HL-60 (cell line): ENCODE data around the gene FAM47E.

Experiments
- DNase-seq, 2 experiments: peaks; one replicate each; pipeline ENCODE4 v3.0.0-alpha.2; 2010 to 2020; ENCODE audit warnings: low read depth in 1 of 2, low spot score in 1 of 2
- H3K27ac ChIP-seq: fragments of 250-450 bp; sonication (Bioruptor Pico); replicated peaks from 2 replicates; pipeline ENCODE4 v1.5.1; 2020; ENCODE audit warnings: mild to moderate bottlenecking, moderate library complexity
- H3K27me3 ChIP-seq: fragments of 250-450 bp; sonication (Bioruptor Pico); 2 replicates; pipeline ENCODE4 v1.5.1; 2021; ENCODE audit warnings: mild to moderate bottlenecking, moderate library complexity; ENCODE audit not compliant: insufficient read depth, poor library complexity, severe bottlenecking
- H3K4me3 ChIP-seq: replicated peaks from 2 replicates; pipeline ENCODE4 v1.5.1; 2011; ENCODE audit warnings: mild to moderate bottlenecking, control low read depth, low read length; ENCODE audit not compliant: insufficient read depth
- CTCF ChIP-seq: IDR thresholded peaks from one replicate; pipeline ENCODE4 v1.5.1; 2011; ENCODE audit warnings: low read length, control low read depth, inconsistent platforms; ENCODE audit not compliant: insufficient read depth
- GABPA ChIP-seq: IDR thresholded peaks from 2 replicates; pipeline ENCODE4 v1.6.1; 2012; ENCODE audit warnings: low read depth
- POLR2AphosphoS5 ChIP-seq: IDR thresholded peaks from 2 replicates; pipeline ENCODE4 v1.6.1; 2012; ENCODE audit warnings: low read depth
- REST ChIP-seq: IDR thresholded peaks from 2 replicates; pipeline ENCODE4 v1.6.1; 2012; ENCODE audit warnings: low read depth; ENCODE audit not compliant: insufficient replicate concordance
- SPI1 ChIP-seq: IDR thresholded peaks from 2 replicates; pipeline ENCODE4 v1.6.1; 2012; ENCODE audit warnings: low read depth, mild to moderate bottlenecking, borderline replicate concordance

FAM47E gene

DNA sequence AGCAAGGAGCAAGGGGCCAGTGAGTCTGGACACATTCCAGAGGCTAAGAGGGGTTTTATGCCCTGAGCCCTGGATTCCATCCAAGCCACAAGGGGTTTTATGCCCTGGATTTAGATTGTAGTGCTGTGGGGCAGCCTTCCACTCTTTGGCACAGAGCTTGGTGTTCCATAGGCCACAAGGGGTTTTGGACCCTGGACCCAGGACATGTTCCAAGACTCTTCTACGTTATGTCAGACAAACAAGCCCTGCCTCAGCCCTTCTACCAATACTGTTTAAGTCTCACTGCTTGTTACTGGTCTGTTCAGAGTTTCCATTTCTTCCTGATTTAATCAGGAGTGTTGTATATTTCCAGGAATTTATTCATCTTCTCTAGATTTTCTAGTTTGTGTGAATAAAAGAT lies 25.1 kb upstream of the FAM47E start:
- Histone ChIP-seq H3K27me3 (peaks cover 2% of the 10 kb centered on the region), H3K4me3 (no peak overlapping the region), H3K27ac (no peak overlapping the region)
- DNase-seq = no peak
- TF ChIP-seq CTCF = no peak
- TF ChIP-seq REST = no peak
- no peak for TF ChIP-seq SPI1
- TF ChIP-seq GABPA = no peak
- TF ChIP-seq POLR2AphosphoS5 = no peak

GRCh38 chr4:76232681-76233080 lies 18.8 kb upstream of the FAM47E start:
- no peak overlapping the region for H3K27ac ChIP-seq
- no peaks in the 10 kb centered on the region for H3K27me3 ChIP-seq
- no peak for DNase-seq
- no peak overlapping the region for H3K4me3 ChIP-seq
- TF ChIP-seq REST (no peak), POLR2AphosphoS5 (no peak), CTCF (no peak), SPI1 (no peak), GABPA (no peak)

DNA sequence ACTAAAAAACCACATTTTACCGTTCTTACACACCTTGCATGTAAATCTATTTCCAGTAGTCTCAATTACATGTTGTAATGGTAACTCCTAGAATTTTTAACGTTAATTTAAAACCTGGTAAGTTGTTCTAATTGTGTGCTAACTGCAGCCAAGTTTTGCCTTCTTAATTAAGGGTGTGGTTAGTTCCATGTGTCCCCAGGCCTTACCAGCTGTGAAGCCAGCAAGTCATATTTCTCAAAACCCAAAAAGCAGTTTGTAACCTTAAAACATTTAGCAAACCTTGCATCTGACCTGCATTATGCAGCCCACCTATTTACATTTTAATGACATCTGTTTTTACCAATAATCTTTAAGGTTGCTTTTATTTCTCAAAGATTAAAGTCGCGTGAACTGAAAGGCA lies 18.4 kb upstream of the FAM47E start:
- Histone ChIP-seq H3K4me3 (no peak overlapping the region), H3K27me3 (no peaks in the 10 kb centered on the region), H3K27ac (no peak overlapping the region)
- DNase-seq = no peak
- TF ChIP-seq GABPA = no peak

- TF ChIP-seq GABPA (no peak), SPI1 (no peak), POLR2AphosphoS5 (no peak), CTCF (no peak), REST (no peak)
- H3K27me3 ChIP-seq = no peaks in the 10 kb centered on the region
- no peak for DNase-seq
- H3K4me3 ChIP-seq = no peak overlapping the region
- no peak overlapping the region for H3K27ac ChIP-seq
Measured at GRCh38 chr4:76233529-76233928, 18.0 kb upstream of the FAM47E start.
